Immature natural killer cell (primary cell): ENCODE data around the gene SREK1. TPM values are rescaled to one million over a fixed set of nuclear protein-coding genes. Genes with fewer than 3 reads are reported as not detected.

Experiments used
- DNase-seq, 3 donors: peaks; one replicate each; pipeline ENCODE4 v3.0.0; 2022; ENCODE audit warnings: mixed read lengths in 1 of 3
- H3K27ac Mint-ChIP-seq, 6 donors: one replicate each; pipeline ENCODE4 v1.8.0; 2020; ENCODE audit warnings: mixed read lengths in 6 of 6, mild to moderate bottlenecking in 5 of 6, inconsistent platforms in 4 of 6, moderate library complexity in 3 of 6
- H3K27me3 Mint-ChIP-seq, 3 donors: one replicate each; pipeline ENCODE4 v1.8.0; 2020 to 2021; ENCODE audit warnings: low read depth in 3 of 3, mild to moderate bottlenecking in 3 of 3, mixed read lengths in 3 of 3, moderate library complexity in 3 of 3, inconsistent platforms in 1 of 3
- H3K36me3 Mint-ChIP-seq, 3 donors: one replicate each; pipeline ENCODE4 v1.8.0; 2020; ENCODE audit warnings: mixed read lengths in 3 of 3, inconsistent platforms in 2 of 3, mild to moderate bottlenecking in 2 of 3
- H3K4me1 Mint-ChIP-seq, 2 donors: one replicate each; pipeline ENCODE4 v1.8.0; 2020; ENCODE audit warnings: inconsistent platforms in 2 of 2, mild to moderate bottlenecking in 2 of 2, mixed read lengths in 2 of 2, moderate library complexity in 1 of 2
- H3K4me3 Mint-ChIP-seq, 5 donors: one replicate each; pipeline ENCODE4 v1.8.0; 2020; ENCODE audit warnings: mild to moderate bottlenecking in 5 of 5, mixed read lengths in 5 of 5, inconsistent platforms in 3 of 5, moderate library complexity in 3 of 5
- H3K9me3 Mint-ChIP-seq, 6 donors: one replicate each; pipeline ENCODE4 v1.8.0; 2020; ENCODE audit warnings: mild to moderate bottlenecking in 6 of 6, mixed read lengths in 6 of 6, inconsistent platforms in 4 of 6, moderate library complexity in 3 of 6
- polyA plus RNA-seq, 3 donors: library from polyadenylated mRNA; unstranded; fragments of 300-500 nt; fragmentation: Illumina TruSeq; gene quantifications; one replicate each; pipeline ENCODE4 v1.2.3, GENCODE V29; 2021

Gene SREK1
- polyA plus RNA-seq, 3 donors from 2014 or later: 13.1 to 27.4 (median 15.3) TPM

DNA sequence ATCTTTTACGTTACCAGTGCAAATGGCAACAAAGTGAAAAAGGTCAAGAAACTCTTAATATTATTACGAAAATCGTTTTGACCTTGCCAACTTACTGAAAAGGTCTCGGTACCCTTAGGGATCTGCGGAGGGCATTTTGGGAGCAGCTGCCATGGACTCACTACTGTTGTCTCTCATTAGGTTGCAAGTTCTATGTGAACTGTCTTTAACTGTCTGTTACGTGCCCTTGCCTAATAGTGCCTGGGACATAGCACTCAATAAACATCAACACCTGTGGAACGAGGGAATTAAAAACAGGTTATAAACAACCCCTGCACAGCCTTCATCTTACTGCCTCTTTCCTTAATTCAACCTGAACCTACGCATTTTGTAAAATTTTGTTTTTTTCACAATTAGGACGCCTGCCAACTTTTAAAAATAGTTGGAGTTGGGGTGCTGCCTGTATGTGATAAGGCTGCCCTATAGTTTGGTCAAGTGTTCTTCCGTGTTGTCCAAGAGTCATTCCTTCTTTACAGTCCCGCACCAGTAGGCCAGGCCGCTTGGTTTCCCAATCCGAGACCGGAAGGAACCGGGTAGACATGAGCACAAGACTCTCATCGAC is 527 bp upstream of the SREK1 start:
- Mint-ChIP-seq H3K4me1 (peaks cover 28 to 51% of the 10 kb centered on the region in 2 donors), H3K4me3 (peak overlapping the region; percentile 98 to 100 (median 99)), H3K27me3 (peaks cover 10 to 15% (median 15%) of the 10 kb centered on the region in 3 donors), H3K27ac (peak overlapping the region; percentile 99 to 100 (median 100)), H3K9me3 (no peaks in the 10 kb centered on the region), H3K36me3 (peaks cover 0 to 5% (median 0%) of the 10 kb centered on the region in 3 donors)
- DNase-seq: peak in 1 of 3 donors; percentile 2

DNA sequence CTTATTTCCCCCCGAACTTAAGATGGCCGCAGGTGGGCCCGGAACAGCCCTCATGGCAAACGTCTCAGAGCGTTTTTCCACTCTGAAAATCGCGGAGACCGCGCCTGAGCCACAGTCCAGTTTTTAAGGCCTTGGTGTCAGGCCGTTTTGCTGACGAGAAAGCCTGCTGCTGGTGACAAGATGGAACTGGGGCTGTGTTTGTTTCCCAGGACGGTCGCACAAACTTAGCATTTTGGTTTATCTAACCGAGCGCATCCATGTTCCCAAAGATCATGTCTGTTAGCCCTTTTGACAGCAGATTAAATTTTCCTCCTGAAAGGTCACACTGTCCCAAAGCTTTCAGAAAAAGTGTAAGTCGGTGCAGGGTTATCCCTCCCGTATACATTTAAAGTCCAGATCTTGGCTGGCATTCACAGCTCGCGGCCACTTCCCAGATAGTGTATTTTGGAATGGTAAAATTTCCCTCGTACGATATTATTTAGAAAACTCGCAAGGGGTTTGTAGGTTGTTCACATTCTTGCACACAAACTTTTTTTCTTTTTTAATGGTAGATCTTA is 812 bp downstream of the SREK1 start:
- H3K36me3 Mint-ChIP-seq: peaks cover 0 to 5% (median 0%) of the 10 kb centered on the region in 3 donors
- H3K9me3 Mint-ChIP-seq: no peaks in the 10 kb centered on the region
- peak overlapping the region; percentile 99 to 100 (median 100) for H3K27ac Mint-ChIP-seq
- H3K27me3 Mint-ChIP-seq: peaks cover 9 to 15% (median 15%) of the 10 kb centered on the region in 3 donors
- peaks cover 34 to 58% of the 10 kb centered on the region in 2 donors for H3K4me1 Mint-ChIP-seq
- H3K4me3 Mint-ChIP-seq: peak overlapping the region; percentile 98 to 100 (median 99)
- no peak for DNase-seq

DNA sequence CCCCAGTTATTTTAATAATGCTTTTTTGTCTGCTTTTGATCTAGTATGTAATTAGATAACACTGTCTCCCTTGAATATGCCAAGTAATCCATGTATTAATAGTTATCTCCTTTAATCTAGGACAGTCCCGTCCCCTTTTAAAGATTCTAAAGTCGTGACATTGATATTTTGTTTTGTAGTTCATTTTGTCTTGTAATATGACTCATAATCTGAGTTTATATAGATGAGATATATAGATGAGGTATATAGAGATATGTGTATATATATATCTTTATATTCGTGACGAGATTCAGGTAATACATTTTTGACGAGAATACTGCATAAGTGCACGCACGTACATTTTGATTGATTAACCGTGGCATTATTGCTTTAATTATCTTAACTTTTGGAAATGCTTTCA is 1.6 kb downstream of the SREK1 start:
- H3K4me1 Mint-ChIP-seq: peaks cover 41 to 66% of the 10 kb centered on the region in 2 donors

DNA sequence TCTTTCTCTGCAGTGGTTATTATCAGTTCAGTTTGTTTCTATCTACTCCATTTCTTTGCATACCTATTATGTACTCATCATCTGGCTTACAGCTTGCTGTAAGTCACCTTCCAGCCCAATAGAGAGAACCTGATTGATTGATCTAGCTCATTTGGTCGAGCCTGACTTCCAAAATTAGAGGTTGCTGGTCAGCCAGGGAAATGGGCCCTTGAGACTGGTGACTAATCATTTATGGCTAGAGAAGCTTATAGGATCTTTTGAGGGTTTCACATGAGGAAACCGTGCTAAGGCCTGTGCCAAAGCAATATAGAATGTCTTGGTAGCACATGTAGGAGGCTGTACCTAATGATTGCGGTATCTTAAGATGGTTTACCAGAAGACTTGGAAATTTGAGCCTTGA is 5.8 kb downstream of the SREK1 start:
- no peak for DNase-seq
- H3K4me1 Mint-ChIP-seq: peaks cover 42 to 76% of the 10 kb centered on the region in 2 donors
- peak overlapping the region in 2 of 6 donors; percentile 4 to 44 for H3K27ac Mint-ChIP-seq
- no peak overlapping the region for H3K4me3 Mint-ChIP-seq
- no peaks in the 10 kb centered on the region for H3K36me3 Mint-ChIP-seq
- H3K9me3 Mint-ChIP-seq: no peaks in the 10 kb centered on the region
- peaks cover 0 to 1% (median 1%) of the 10 kb centered on the region in 3 donors for H3K27me3 Mint-ChIP-seq

More for the DNA sequence above, 1.6 kb downstream of the SREK1 start:
- H3K4me3 Mint-ChIP-seq: peak overlapping the region; percentile 98 to 100 (median 99)
- no peaks in the 10 kb centered on the region for H3K9me3 Mint-ChIP-seq
- H3K27ac Mint-ChIP-seq: peak overlapping the region; percentile 99 to 100 (median 100)
- H3K27me3 Mint-ChIP-seq: peaks cover 9 to 15% (median 15%) of the 10 kb centered on the region in 3 donors
- H3K36me3 Mint-ChIP-seq: peaks cover 0 to 5% (median 0%) of the 10 kb centered on the region in 3 donors
- DNase-seq: no peak

DNA sequence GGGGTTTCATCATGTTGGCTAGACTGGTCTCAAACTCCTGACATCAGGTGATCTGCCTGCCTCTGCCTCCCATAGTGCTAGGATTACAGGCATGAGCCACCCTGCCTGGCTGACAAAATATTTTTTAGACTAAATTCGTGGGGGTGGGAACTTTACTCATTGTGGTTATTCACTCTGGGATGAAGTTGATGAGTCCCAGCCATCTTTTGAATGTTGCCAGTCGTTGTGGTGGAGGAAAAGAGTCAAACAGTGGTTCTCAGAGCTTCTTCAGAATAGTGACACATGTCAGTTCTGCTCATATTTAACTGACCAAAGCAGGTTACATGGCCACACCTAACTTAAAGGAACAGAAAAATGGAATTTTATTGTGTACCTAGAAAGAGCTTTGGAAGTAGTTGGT is 6.9 kb downstream of the SREK1 start:
- no peak for DNase-seq
- Mint-ChIP-seq H3K27ac (peak overlapping the region in 1 of 6 donors; percentile 9), H3K9me3 (no peaks in the 10 kb centered on the region), H3K4me3 (no peak overlapping the region), H3K36me3 (no peaks in the 10 kb centered on the region), H3K4me1 (peaks cover 35 to 76% of the 10 kb centered on the region in 2 donors), H3K27me3 (no peaks in the 10 kb centered on the region)

DNA sequence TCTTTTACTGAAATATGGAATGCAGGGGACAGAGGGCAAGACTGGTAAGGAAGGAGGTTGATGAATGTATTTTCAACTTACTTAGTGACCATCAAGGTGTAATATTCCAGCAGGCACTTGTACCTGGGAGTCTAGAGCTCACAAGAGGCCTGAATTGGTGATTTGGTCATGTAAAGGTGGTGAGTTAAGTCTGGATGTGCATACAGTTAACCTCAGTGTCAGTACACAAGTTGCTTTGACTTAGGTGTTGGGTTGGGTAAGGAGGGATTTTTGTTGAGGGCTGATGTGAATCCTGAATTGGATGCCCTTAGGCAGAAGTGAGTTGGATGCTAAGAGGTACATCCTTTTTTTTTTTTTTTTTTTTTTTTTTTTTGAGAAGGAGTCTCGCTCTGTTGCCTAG is 7.4 kb downstream of the SREK1 start:
- Mint-ChIP-seq H3K4me3 (peak overlapping the region in 1 of 5 donors; percentile 40), H3K4me1 (peaks cover 32 to 76% of the 10 kb centered on the region in 2 donors), H3K27me3 (no peaks in the 10 kb centered on the region), H3K36me3 (no peaks in the 10 kb centered on the region), H3K9me3 (no peaks in the 10 kb centered on the region), H3K27ac (peak overlapping the region in 1 of 6 donors; percentile 9)
- no peak for DNase-seq

DNA sequence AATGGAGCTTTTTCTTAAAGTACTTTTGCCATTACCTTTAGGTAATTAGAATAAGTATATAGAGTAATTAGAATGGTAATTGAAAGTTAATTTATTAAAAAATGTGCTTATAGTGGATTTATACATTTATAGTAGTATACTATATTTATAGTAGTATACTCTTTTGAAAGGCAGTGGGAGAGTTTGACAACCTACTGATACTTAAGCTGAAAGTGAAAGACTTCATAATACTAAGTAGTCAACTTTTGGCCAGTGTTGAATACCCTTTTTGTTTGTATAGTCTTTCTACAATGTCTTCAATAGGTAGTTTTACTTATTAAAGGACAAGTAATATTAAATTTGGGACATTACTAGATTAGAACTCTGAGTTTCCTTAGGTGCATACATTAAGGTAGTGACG is 12.9 kb downstream of the SREK1 start:
- no peak for DNase-seq
- H3K36me3 Mint-ChIP-seq: peaks cover 6 to 17% (median 6%) of the 10 kb centered on the region in 3 donors
- peaks cover 0 to 2% (median 0%) of the 10 kb centered on the region in 3 donors for H3K27me3 Mint-ChIP-seq
- H3K4me1 Mint-ChIP-seq: peaks cover 4 to 38% of the 10 kb centered on the region in 2 donors
- no peak overlapping the region for H3K27ac Mint-ChIP-seq
- no peak overlapping the region for H3K4me3 Mint-ChIP-seq
- no peaks in the 10 kb centered on the region for H3K9me3 Mint-ChIP-seq

DNA sequence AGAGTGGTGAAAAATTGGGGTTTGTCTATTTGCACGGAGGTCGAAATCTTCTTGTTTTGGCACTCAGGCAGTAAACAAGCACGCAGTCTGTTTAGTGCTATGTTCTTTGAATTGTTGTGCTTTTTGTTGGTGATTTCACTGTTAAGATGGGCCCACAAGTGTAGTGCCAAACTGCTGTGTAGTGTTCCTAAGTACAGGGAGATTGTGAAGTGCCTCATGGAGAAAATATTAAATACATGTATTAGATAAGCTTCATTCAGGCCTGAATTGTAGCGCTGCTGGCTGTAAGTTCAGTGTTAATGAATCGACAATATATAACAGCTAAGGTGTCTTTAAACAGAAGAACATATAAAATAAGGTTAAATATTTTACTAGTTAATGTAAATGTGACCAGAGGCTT is 17.3 kb downstream of the SREK1 start:
- no peak overlapping the region for H3K27ac Mint-ChIP-seq
- H3K36me3 Mint-ChIP-seq: peaks cover 12 to 50% (median 25%) of the 10 kb centered on the region in 3 donors
- no peak overlapping the region for H3K4me3 Mint-ChIP-seq
- H3K9me3 Mint-ChIP-seq: no peaks in the 10 kb centered on the region
- no peak for DNase-seq
- H3K27me3 Mint-ChIP-seq: peaks cover 0 to 2% (median 2%) of the 10 kb centered on the region in 3 donors
- peaks cover 0 to 4% of the 10 kb centered on the region in 2 donors for H3K4me1 Mint-ChIP-seq

DNA sequence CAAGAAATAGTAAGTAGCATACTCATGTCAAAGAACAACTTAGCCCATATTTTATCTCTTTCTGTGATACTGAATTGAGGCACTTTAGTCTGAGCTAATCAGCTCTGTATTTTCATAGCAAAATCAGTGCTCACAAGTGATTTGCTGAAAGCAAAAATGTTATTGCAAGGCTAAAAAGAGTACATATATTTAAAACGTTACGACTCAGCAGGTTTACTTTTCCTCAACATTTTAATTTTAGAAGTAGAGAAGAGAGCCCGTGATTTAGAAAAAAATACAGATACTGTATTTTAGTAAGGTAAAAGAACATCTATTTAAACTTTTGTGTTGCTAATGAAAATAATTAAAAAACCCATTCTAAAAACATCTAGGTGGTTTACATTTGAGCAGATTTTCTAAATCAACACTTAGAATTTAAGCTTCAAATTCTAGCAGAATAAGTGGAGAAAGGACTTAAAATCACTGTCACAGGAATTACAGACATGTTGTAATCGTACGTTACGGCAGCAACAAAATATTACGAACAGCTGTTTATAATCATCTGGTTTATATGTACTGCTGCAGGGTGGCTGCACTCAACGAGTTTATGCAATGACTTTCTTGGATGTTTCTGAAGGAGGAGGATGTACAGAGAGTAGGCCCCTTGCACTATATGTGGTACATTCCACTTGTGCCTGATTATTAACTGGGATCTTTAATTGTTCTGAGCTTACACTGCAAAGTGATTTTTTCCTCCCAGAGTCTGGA is 20.1 kb downstream of the SREK1 start:
- no peak overlapping the region for H3K27ac Mint-ChIP-seq
- H3K4me3 Mint-ChIP-seq: no peak overlapping the region
- H3K27me3 Mint-ChIP-seq: peaks cover 0 to 2% (median 0%) of the 10 kb centered on the region in 3 donors
- H3K36me3 Mint-ChIP-seq: peaks cover 12 to 54% (median 33%) of the 10 kb centered on the region in 3 donors
- DNase-seq: no peak
- H3K9me3 Mint-ChIP-seq: no peaks in the 10 kb centered on the region
- no peaks in the 10 kb centered on the region for H3K4me1 Mint-ChIP-seq

DNA sequence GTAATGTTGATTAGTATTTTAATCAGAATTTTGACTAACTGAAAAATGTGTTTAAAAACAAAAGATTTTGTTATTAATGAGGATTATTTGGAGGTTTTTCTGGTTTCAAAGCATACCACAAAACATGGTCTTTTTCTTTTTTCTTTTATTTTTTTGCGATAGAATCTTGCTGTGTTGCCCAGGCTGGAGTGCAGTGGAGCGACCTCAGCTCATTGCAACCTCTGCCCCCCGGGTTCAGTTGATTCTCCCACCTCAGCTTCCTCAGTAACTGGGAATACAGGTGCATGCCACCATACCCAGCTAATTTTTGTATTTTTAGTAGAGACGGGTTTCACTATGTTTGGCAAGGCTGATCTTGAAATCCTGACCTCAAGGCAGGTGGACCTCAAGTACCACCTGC is 24.1 kb downstream of the SREK1 start:
- Mint-ChIP-seq H3K4me3 (no peak overlapping the region), H3K36me3 (peaks cover 17 to 31% (median 31%) of the 10 kb centered on the region in 3 donors), H3K27me3 (peaks cover 0 to 2% (median 1%) of the 10 kb centered on the region in 3 donors), H3K27ac (no peak overlapping the region), H3K9me3 (no peaks in the 10 kb centered on the region), H3K4me1 (peaks cover 6 to 22% of the 10 kb centered on the region in 2 donors)
- no peak for DNase-seq

DNA sequence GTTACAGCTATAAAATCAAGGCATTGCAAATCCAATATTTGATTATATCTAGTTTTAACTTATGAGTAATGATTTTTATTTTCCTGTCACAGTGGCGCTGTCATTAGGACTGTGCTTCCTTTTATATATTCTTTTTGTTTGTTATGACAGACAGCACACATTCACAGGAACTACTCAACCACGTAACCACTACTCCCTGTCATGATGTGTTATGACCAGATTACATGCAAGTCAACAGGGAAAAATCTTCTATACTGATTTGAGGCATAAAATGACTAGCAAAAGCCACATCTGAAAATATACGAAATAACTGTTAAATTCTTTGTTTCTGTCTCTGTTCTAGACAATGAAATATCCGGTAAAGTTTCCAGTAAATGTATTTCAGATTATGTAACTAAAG is 25.4 kb downstream of the SREK1 start:
- Mint-ChIP-seq H3K36me3 (peaks cover 11 to 25% (median 19%) of the 10 kb centered on the region in 3 donors), H3K4me1 (peaks cover 6 to 22% of the 10 kb centered on the region in 2 donors), H3K9me3 (no peaks in the 10 kb centered on the region), H3K27me3 (peaks cover 0 to 2% (median 1%) of the 10 kb centered on the region in 3 donors), H3K4me3 (no peak overlapping the region), H3K27ac (no peak overlapping the region)
- no peak for DNase-seq

DNA sequence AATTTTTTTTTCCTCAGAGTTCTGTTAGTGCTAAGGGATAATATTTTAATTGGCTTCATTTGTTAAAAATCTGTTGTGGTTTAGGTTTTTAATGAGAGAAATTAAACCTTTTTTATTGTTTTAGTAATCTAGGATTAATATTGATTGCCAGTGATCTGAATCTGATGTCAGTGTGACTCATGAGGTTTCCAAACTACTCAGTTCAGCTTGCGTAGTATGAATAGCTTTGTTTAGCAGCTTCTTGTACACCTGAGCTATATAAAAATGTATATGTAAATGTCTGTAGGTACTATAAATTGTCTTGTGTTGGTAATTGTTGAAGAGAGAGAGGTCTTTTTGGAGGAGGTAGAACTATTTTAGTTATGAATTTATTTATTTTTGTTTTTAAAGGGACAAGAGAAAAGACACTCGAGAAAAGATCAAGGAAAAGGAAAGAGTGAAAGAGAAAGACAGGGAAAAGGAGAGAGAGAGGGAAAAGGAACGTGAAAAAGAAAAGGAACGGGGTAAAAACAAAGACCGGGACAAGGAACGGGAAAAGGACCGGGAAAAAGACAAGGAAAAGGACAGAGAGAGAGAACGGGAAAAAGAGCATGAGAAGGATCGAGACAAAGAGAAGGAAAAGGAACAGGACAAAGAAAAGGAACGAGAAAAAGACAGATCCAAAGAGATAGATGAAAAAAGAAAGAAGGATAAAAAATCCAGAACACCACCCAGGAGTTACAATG is 26.3 kb downstream of the SREK1 start:
- Mint-ChIP-seq H3K27ac (peak overlapping the region; percentile 29 to 78 (median 62)), H3K4me3 (no peak overlapping the region)
- DNase-seq: no peak

More for the DNA sequence above, 26.3 kb downstream of the SREK1 start:
- H3K36me3 Mint-ChIP-seq: peaks cover 19 to 29% (median 21%) of the 10 kb centered on the region in 3 donors
- H3K9me3 Mint-ChIP-seq: no peaks in the 10 kb centered on the region
- peaks cover 6 to 30% of the 10 kb centered on the region in 2 donors for H3K4me1 Mint-ChIP-seq
- peaks cover 0 to 1% (median 0%) of the 10 kb centered on the region in 3 donors for H3K27me3 Mint-ChIP-seq
